Fibroblast of villous mesenchyme (primary cell): ENCODE results near the gene CCNI2. TPM values are rescaled to one million over a fixed set of nuclear protein-coding genes. Genes with fewer than 3 reads are reported as not detected.

ENCODE experiments used
- DNase-seq: peaks from one replicate; pipeline ENCODE4 v3.0.0-alpha.2; 2010; ENCODE audit warnings: low read depth
- H3K4me3 ChIP-seq: 2 replicates; pipeline ENCODE4 v1.5.1; 2011; ENCODE audit warnings: low read depth, mild to moderate bottlenecking, low read length
- CTCF ChIP-seq: IDR thresholded peaks from 2 replicates; pipeline ENCODE4 v1.5.1; 2012; ENCODE audit warnings: low read depth, mild to moderate bottlenecking, low read length; ENCODE audit not compliant: insufficient read depth
- total RNA-seq: library from RNA; depleted of rRNA; stranded (reverse); fragments of >200 nt; gene quantifications from 2 replicates; pipeline ENCODE4 v1.2.3, GENCODE V29; 2012

CCNI2 gene
- total RNA-seq, 1 donor = not detected

GRCh38 chr5:132779961-132780360 is 32.7 kb downstream of the CCNI2 start:
- H3K4me3 ChIP-seq = no peak overlapping the region
- DNase-seq = no peak
- no peak for TF ChIP-seq CTCF

GRCh38 chr5:132780577-132780976 is 33.4 kb downstream of the CCNI2 start:
- H3K4me3 ChIP-seq = no peak overlapping the region
- no peak for TF ChIP-seq CTCF
- DNase-seq = no peak

- no peak for TF ChIP-seq CTCF
- H3K4me3 ChIP-seq = no peak overlapping the region
- no peak for DNase-seq
These were observed 33.8 kb downstream of the CCNI2 start for GRCh38 chr5:132781029-132781428.

- TF ChIP-seq CTCF = no peak
- H3K4me3 ChIP-seq = no peak overlapping the region
- DNase-seq = peak; percentile 36
These were observed 34.9 kb downstream of the CCNI2 start for GRCh38 chr5:132782101-132782500.

- no peak for DNase-seq
- TF ChIP-seq CTCF = no peak
These were observed 38.1 kb downstream of the CCNI2 start for GRCh38 chr5:132785365-132785764.

GRCh38 chr5:132785864-132786263 is 38.6 kb downstream of the CCNI2 start:
- no peak for DNase-seq
- no peak overlapping the region for H3K4me3 ChIP-seq
- TF ChIP-seq CTCF = no peak

More at GRCh38 chr5:132785365-132785764, 38.1 kb downstream of the CCNI2 start:
- H3K4me3 ChIP-seq = no peak overlapping the region

GRCh38 chr5:132787076-132787475 is 39.9 kb downstream of the CCNI2 start:
- no peak for DNase-seq
- no peak overlapping the region for H3K4me3 ChIP-seq
- no peak for TF ChIP-seq CTCF
